HG02642 (cell line): ENCODE results near the gene ALOXE3.

ENCODE experiments used
- ATAC-seq: cut with Tn5 transposase; IDR thresholded peaks from one replicate; pipeline ENCODE4 v1.9.1; 2021; ENCODE audit warnings: mild to moderate bottlenecking; ENCODE audit not compliant: unreplicated experiment, poor library complexity

ALOXE3 gene

GRCh38 chr17:8056976-8057625 is 61.2 kb downstream of the ALOXE3 start:
- ATAC-seq = no peak

- no peak for ATAC-seq
These were observed 61.9 kb downstream of the ALOXE3 start for GRCh38 chr17:8056232-8056975.

GRCh38 chr17:8055851-8056231 is 62.5 kb downstream of the ALOXE3 start:
- ATAC-seq = no peak

GRCh38 chr17:8053600-8053999 is 64.7 kb downstream of the ALOXE3 start:
- no peak for ATAC-seq

GRCh38 chr17:8052256-8053252 is 65.8 kb downstream of the ALOXE3 start:
- ATAC-seq = no peak

- ATAC-seq = no peak
These were observed 66.5 kb downstream of the ALOXE3 start for GRCh38 chr17:8051831-8052230.

- no peak for ATAC-seq
These were observed 69.6 kb downstream of the ALOXE3 start for GRCh38 chr17:8048736-8049135.

GRCh38 chr17:8048236-8048635 is 70.1 kb downstream of the ALOXE3 start:
- ATAC-seq = no peak

GRCh38 chr17:8047769-8048110 is 70.6 kb downstream of the ALOXE3 start:
- no peak for ATAC-seq

- ATAC-seq = no peak
These were observed 71.2 kb downstream of the ALOXE3 start for GRCh38 chr17:8046929-8047768.

GRCh38 chr17:8046306-8046928 is 71.9 kb downstream of the ALOXE3 start:
- no peak for ATAC-seq
